Fibroblast of villous mesenchyme (primary cell): ENCODE measurements around the gene FRMD5. TPM values are rescaled to one million over a fixed set of nuclear protein-coding genes. Genes with fewer than 3 reads are reported as not detected.
A peak's percentile ranks its signal among the peaks of the same experiment; 100 is the strongest.

ENCODE experiments used
- DNase-seq: peaks from one replicate; pipeline ENCODE4 v3.0.0-alpha.2; 2010; ENCODE audit warnings: low read depth
- H3K4me3 ChIP-seq: 2 replicates; pipeline ENCODE4 v1.5.1; 2011; ENCODE audit warnings: low read depth, mild to moderate bottlenecking, low read length
- CTCF ChIP-seq: IDR thresholded peaks from 2 replicates; pipeline ENCODE4 v1.5.1; 2012; ENCODE audit warnings: low read depth, mild to moderate bottlenecking, low read length; ENCODE audit not compliant: insufficient read depth
- total RNA-seq: library from RNA; depleted of rRNA; stranded (reverse); fragments of >200 nt; gene quantifications from 2 replicates; pipeline ENCODE4 v1.2.3, GENCODE V29; 2012

The FRMD5 gene
- total RNA-seq, 1 donor: 1.3 TPM

- DNase-seq: no peak
- no peak for TF ChIP-seq CTCF
- no peak overlapping the region for H3K4me3 ChIP-seq
Observed at GRCh38 chr15:43948691-43949325, 246.3 kb downstream of the FRMD5 start.

GRCh38 chr15:43943511-43943910 is 251.6 kb downstream of the FRMD5 start:
- TF ChIP-seq CTCF: no peak
- no peak for DNase-seq
- no peak overlapping the region for H3K4me3 ChIP-seq

- no peak overlapping the region for H3K4me3 ChIP-seq
- DNase-seq: no peak
- no peak for TF ChIP-seq CTCF
Observed at GRCh38 chr15:43942194-43942593, 252.9 kb downstream of the FRMD5 start.

GRCh38 chr15:43941555-43941954 is 253.5 kb downstream of the FRMD5 start:
- no peak for DNase-seq
- no peak overlapping the region for H3K4me3 ChIP-seq
- TF ChIP-seq CTCF: no peak

GRCh38 chr15:43941071-43941470 is 254.0 kb downstream of the FRMD5 start:
- no peak overlapping the region for H3K4me3 ChIP-seq
- DNase-seq: no peak
- TF ChIP-seq CTCF: no peak

GRCh38 chr15:43939070-43939469 is 256.0 kb downstream of the FRMD5 start:
- no peak for DNase-seq
- TF ChIP-seq CTCF: peak; percentile 48
- no peak overlapping the region for H3K4me3 ChIP-seq

- H3K4me3 ChIP-seq: no peak overlapping the region
- DNase-seq: peak; percentile 72
- TF ChIP-seq CTCF: no peak
Observed at GRCh38 chr15:43934480-43934879, 260.6 kb downstream of the FRMD5 start.
